ENCODE measurements around the gene ZNF562.

- TF ChIP-seq, protein P1, sequence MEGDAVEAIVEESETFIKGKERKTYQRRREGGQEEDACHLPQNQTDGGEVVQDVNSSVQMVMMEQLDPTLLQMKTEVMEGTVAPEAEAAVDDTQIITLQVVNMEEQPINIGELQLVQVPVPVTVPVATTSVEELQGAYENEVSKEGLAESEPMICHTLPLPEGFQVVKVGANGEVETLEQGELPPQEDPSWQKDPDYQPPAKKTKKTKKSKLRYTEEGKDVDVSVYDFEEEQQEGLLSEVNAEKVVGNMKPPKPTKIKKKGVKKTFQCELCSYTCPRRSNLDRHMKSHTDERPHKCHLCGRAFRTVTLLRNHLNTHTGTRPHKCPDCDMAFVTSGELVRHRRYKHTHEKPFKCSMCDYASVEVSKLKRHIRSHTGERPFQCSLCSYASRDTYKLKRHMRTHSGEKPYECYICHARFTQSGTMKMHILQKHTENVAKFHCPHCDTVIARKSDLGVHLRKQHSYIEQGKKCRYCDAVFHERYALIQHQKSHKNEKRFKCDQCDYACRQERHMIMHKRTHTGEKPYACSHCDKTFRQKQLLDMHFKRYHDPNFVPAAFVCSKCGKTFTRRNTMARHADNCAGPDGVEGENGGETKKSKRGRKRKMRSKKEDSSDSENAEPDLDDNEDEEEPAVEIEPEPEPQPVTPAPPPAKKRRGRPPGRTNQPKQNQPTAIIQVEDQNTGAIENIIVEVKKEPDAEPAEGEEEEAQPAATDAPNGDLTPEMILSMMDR (IDR thresholded peaks at IDR 0.05): no peak
- no peak for TF ChIP-seq POLR2A (IDR thresholded peaks at IDR 0.05)
Observed at GRCh38 chr19:9672893-9673292, 2.0 kb downstream of the ZNF562 start.
